HG02884 (cell line): ENCODE results near the gene LCN1.

Experiments used
- ATAC-seq: cut with Tn5 transposase; IDR thresholded peaks from one replicate; pipeline ENCODE4 v1.9.1; 2021; ENCODE audit warnings: mild to moderate bottlenecking, moderate library complexity; ENCODE audit not compliant: unreplicated experiment

The LCN1 gene

DNA sequence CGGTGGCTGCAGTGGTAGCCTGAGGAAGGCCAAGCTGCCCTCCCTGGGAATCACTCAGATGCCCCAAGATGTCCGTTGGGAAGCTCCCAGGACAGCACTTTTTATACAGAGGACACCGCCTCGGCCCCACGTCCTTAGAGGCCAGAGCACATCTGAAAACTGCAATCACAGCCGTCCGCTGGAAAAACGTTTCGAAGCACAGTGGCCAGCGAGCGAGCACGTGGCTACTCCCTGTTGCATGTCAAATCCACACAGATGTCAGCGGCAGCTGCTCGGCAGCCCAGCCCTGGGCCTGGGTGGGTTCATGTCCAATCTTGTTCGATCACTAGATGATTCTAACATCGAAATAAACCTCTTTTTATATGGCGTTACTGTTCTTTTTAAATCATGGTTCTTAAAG lies 32.7 kb upstream of the LCN1 start:
- no peak for ATAC-seq

DNA sequence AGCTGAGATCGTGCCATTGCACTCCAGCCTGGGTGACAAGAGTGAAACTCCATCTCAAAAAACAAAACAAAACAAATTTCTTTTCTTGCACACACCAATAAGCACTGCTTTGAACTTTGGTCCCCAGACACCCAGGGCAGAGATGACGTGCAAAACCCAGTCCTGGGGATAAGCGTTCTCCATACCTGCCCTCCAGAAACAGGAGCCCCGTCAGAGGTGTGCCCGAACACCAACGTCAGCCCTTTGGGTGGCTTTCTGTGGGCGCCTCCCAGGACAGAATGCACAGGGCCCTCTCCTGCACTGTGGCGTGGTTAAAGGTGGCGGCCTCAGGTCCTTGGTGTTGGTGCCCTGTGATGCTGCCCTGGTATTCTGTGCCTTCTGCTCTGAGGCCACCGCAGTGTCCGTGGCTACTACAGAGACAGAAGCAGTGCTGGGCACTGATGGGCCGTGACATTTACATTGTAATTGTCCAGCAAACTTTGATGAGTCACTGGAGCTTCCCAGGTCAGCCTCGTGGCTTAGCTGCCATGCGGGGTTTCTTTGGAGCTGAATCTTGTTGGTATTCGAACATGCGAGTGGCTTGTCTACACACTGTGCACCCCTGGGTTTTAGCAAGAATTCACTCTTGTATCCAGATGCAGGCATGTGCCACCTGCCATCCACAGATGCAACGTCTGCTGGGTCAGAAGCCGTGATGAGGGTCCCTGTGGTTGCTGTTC lies 31.9 kb upstream of the LCN1 start:
- no peak for ATAC-seq

DNA sequence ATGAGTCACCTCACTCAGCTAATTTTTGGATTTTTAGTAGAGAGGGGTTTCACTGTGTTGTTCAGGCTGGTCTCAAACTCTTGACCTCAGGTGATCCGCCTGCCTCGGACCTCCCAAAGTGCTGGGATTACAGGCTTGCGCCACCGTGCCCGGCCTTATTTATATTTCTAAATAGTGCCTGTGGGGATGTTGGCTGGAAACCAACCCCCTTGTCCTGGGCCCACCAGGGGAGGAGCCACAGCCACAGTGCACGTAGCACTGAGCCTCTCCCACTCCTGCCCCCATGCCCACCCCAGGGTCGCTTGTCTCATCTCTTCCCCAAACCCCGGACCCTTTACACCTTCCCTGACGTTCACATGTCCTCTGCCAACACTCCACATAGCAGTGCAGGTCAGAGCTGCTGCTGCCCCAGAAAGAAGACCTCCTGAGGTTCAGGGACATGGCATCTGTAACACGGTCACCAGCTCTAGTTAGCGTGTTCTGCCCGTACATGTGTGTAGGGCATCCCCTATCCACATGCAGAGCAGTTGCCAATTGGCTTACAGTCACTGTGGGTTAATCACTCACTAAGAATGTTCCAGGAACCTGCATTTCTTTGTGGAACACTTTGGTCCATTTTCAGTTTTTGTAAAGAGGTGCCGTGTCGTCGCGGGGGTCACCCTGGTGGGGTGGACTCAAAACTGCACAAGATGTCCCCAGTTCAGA lies 30.9 kb upstream of the LCN1 start:
- ATAC-seq = no peak

DNA sequence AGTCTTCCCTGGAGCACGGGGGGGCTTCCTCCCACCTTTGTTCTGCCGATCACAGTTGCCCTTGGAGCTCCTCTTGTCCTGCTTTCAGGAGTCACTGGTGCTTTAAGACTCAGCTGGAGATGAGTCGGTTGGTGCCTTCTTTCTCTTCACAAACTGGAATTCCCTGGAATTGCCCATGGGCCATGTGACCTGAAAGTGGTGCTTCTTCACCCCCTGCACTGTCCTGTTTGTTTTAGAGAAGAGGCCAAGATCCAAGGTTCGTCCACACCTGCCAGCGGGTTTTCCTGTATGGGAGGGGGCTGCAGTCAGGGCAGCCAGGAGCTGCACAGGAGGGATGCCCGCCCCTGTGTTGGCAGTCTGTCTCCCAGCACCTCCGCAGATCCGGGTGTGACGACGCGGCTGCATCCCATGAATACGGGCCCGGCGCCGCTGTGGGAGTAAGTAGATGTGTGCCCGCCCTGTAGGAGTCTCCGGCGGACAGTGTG lies 30.2 kb upstream of the LCN1 start:
- no peak for ATAC-seq

DNA sequence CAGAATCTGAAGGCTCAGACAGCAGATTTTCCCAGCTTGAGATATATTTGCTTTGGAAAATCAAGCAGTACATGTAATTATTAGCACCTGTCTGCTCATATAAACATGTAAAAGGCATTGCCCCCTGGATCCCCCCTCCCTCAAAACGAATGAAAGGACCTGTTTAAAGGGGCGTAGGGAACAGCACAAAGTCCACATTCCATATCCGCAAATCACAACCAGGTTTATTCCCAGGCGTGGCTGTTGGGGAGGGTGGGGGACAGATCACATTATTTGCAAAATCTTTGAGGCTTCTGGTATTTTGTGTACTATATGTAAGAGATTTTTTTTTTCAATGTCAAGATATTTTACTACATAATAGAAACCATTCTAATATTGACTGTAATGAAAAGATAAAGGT lies 29.5 kb upstream of the LCN1 start:
- ATAC-seq = no peak

DNA sequence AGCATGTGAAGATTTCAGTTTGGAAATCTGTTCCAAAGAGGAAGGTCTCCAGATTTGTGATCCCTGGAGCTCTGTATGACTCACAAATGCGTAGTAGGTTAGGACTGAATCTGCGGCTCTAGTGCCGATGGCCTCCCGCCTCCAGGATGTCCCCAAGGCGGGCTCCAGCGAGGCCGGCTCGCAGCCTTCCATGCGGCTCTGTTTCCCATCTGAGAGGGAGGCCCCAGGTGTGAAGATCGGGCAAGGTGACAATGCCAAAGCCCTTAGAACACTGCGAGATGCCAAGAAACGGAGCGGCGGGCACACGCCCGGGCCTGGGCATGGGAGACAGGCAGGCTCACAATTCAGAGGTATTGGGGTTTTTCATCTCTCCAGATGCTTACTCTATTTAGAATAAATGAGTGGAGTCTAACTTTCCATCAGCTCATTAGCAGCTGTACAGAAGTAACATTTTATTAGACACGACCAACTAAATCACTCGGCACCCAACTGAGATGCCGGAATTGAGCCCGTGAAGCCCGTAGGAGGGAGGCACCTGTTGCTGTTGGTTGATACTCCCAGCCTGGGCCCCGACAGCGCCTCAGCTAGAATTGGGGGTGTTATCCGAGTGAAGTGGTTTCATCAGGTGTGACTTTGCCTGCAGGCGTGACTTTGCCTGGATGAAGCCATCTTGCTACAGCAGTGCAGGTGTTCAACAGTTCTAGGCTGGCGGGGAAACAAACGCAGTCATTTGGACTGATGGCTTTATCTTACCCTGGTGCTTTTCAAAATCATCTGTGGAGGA lies 28.2 kb upstream of the LCN1 start:
- ATAC-seq = no peak

DNA sequence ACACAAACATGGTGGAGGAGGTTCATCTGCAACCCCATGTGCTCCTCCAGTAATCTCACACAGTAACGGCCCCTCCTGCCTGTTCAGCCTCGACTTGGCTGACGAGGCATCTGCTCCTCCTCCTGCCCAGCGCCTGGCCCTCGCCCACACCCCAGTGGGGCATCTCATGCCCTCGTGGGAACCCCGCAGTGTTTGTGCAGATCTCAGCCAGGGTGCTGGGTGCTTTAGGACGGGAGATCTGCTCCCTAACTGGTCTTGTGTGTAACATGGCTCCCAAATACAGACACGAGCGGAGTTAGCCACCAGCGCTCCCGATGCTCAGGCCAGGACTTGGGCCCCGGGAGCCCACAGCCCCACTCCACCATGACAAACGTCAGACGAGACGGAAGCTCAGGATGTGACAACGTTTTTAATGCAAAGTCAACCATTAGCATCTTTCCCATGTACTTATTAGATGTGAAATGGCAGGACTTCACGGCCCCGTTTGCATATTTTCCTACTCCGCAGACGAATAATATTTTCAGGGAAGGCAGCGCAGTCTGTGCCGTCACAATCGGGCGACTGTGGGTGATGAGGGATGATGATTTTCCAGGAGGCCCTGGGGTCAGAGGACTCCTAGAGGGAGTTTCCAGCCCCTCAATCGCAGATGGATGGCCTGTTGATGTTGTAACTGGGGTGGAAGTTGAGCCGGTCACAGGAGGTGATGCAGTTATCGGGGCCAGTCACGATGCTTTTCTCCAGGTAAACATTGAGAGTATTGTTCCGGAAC lies 26.3 kb upstream of the LCN1 start:
- no peak for ATAC-seq

DNA sequence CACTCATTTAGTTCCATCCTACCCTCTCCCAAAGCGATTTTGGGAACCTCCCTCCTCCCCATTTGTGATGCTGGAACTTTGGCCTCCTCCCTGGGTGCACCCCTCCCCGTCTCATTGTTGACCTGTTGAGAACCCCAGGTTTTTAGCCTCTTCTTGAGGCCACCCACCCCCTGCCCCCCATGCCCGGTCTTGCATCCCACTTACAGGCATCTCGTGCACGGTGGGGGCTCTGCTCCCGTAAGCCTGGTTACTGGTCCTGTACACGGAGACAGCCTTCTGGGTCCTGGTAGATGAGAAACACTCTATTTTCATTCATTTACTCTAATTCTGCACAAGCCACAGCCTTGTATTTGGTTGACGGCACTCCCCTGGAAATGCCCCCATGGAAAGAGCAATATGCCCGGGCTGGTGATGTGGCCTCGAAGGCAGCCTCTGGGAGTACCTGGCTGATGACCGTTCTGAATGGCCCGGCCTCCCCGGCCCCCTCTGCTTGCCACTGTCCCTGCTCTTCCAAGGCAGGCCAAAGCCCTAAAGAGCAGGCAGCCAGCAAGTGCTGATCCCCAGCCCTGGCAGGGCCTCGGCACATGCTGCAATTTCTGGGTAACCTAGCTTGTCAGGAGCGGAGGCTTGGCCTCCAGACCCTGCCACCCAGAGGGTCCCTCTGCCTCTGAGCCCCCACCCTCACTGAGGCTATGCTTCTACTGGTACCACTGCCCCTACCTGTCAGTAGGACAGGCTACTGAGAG lies 22.7 kb upstream of the LCN1 start:
- ATAC-seq = no peak

DNA sequence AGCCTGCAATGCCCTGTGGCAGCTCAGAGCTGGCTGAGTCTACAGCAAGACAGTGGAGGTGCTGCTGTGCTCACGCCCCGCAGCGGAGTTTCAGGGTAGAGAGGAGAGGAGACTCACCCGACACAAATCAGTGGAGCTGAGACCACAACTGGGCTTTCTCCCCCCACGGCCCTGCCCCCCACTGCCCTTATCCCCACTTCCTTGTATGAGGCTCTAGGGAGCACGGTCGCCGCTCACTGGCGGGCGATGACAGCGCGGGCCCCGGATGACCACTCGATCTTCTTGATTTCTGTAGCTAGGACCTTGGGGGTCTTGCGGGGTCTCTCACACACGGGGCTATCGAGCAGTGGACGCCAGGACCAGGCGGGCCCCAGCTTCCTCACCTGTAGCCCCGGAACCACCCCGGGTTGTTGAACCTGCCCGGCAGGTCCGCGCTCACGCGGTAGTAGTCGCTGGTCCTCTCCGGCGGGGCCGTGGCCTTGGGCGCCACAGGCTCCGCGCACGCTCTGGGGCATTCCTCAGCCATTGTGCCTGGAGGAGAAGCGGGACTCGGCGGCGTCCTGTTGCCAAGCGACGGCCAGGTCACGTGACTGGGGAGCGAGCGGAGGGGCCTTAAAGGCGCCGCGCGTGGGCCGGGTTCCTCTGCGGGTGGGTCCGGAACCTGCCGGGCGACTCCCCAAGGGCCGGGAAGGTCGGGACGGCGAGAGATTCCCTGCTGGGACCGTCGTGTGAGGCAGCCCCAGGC lies 21.7 kb upstream of the LCN1 start:
- peak; percentile 40 for ATAC-seq

DNA sequence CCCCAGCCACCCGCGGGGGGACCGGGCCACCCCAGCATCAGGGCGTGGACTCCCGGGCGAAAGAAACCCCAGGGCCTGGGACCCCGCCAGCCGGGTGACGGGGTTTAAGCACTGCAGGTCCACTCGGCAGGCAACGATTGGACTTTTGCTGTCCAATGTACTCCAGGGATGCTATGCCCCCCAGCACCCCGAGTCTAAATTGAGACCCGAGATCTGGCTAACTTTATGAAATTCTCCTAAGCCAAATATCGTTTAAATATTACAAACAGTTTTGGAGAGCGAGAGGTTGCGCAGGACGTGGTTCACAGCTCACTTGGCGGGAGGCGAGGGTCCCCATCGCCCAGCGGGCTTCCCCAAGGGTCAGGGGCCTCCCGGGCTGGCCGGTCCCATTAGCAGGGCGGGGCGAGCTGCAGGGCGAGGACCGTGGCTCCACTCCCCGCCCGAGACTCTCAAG lies 21.1 kb upstream of the LCN1 start:
- ATAC-seq = no peak

DNA sequence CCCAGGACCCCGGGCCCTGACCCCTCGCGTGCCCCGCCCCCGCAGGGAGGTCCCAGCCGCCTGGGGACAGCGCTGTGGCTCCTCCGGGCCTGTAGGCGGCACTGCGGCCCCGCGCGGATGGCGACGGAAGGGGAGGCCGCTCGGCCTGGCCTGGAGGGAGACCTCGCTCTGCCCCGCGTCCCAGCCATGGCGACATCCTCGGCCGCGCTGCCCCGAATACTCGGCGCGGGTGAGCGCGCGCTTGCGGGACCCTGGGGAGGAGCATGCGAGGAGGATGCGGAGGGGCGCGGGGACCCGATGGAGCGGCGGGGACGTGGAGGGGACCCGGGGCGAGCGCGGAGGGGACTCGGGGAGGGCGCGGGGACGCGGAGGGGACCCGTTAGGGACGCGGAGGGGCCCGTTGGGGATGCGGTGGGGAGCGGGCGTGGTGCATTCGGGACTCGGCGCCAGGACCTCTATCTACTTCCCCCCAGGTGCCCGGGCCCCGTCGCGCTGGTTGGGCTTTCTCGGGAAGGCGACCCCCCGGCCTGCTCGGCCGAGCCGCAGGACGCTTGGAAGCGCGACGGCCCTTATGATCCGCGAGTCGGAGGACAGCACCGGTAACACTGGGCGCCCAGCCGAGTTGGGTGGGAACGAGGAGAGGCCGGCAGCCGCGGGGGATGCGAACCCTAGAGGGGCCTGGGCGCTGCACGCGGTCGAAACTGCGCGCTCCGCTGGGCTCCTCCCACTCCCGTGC lies 20.5 kb upstream of the LCN1 start, which contains the start of gene MRPS2:
TSS of gene MRPS2 (plus strand) at position 158 of the 736 bp plus-strand sequence. CDS start at position 187, 29 bp downstream.
- ATAC-seq = peak; percentile 79

DNA sequence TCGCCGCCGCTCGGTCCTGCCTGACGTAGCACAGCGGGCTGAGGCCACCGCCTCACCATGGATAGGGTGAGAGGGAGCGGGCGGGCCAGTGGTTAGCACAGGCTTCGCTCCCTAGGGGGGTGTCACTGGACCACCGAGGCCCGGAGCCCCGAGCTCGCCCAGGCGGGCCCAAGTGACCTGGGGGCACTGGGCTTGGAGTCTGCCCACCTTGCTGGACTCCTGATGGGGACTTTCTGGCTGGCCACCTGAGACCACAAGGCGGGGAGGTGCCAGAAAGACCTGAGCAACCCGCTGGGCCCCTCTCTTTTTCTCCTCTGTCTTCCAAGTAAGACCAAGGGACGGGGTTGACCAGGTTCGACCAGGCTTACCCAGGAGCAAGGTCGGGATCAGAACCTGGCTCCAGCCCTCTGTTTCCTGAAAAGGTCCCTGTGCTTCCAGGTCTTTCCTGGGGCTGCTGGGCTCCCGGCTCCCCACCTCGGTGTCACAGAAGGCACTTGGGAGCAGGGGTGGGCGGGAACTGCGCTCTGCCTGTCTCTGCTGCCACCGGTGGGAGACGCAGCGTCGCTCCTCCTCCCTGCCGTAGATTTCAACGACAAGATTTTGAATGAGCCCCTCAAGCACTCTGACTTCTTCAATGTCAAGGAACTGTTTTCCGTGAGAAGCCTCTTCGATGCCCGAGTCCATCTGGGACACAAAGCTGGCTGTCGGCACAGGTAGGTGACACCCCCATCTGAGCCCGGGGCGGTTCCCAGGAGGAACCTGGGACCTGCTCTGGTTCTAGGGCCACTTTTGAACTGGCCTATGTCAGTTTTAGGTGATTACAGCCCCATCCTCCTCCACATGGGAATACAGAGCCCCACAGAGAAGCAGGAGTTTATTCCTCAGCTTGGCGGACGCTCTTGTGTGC lies 19.7 kb upstream of the LCN1 start:
- peak; percentile 51 for ATAC-seq

DNA sequence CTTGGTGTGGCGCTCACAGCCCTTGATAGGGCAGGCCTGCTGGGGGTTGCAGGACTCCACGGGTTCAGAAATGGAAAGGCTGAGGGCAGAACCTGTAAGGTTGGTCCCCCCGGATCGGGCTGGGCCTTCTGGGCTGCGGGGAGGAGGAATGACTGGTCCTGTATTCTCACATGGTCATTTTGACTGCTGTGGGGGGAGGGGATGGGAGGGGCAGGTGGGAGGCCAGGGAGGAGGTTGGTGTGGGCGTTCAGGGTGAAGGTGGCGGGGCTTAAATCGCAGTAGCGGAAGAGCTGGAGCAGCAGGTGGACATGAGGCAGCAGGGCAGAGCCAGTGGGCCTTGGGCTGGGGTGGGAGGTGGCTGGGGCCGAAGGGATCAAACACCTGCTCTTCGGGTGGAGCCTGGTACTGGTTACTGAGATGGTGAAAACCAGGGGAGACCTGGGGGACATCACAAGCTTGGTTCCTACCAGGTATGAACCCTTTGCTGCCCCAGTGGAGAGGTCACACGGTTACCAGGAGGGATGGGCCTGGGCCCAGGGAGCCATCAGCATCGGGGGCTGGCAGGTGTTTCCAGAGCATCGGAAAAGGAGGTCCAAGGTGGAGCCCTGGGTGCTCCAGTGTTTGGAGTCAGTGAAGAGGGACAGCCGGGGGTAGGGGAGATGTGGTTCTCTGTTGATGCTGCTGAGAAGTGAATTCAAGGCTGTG lies 18.9 kb upstream of the LCN1 start:
- ATAC-seq = no peak

DNA sequence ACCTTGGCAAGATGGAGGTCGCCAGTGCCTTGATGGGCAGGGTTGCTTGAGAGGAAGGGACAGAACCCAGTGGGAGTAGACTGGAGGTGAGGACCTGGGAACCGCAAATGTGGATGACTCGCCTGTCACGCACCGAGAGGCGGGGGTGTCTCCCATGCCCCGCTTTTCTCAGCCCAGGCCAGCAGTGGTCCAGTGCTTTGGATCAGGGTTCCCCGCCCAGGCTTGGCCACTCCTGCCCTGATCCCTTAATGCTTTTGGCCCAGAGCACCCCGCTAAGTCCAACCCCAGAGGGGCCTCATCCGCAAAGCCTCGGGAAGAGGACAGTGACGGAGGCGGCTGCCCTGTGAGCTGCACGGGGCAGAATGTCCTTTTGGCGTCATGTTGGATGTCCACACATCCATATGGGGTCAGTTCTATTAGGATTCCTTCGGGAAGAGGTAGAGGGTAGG lies 18.3 kb upstream of the LCN1 start:
- ATAC-seq = no peak

DNA sequence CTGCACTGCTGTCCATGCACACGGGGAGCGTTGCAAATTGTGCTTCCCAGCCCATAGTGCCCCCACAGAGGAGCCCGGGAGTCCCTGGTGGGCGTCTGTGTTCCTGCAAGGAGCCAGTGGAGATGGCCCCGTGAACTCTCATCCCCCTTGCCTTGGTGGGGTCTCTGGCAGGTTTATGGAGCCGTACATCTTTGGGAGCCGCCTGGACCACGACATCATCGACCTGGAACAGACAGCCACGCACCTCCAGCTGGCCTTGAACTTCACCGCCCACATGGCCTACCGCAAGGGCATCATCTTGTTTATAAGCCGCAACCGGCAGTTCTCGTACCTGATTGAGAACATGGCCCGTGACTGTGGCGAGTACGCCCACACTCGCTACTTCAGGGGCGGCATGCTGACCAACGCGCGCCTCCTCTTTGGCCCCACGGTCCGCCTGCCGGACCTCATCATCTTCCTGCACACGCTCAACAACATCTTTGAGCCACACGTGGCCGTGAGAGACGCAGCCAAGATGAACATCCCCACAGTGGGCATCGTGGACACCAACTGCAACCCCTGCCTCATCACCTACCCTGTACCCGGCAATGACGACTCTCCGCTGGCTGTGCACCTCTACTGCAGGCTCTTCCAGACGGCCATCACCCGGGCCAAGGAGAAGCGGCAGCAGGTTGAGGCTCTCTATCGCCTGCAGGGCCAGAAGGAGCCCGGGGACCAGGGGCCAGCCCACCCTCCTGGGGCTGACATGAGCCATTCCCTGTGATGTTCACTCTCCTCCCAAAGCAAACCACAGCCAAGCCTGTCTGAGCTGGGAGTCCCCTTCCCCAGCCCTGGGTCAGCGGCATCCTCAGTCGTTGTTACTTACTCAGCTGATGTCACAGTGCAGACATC lies 17.6 kb upstream of the LCN1 start:
- no peak for ATAC-seq
